GM12878 (cell line): ENCODE data around the gene PSMD13. TPM values are rescaled to one million over a fixed set of nuclear protein-coding genes. Genes with fewer than 3 reads are reported as not detected.

Experiments used
- ATAC-seq: fragments of 200-7000 bp; cut with Tn5 transposase; 3 replicates; pipeline ENCODE4 v1.9.1; 2020; ENCODE audit warnings: mild to moderate bottlenecking, moderate library complexity
- BruUV-seq: library from RNA; stranded (reverse); fragments of 400-500 nt; replicated peaks from 2 replicates; lab custom pipeline; 2021; lab: Mats Ljungman, UMichigan
- CTCF ChIA-PET: fragments of 300-600 bp; sonication (Branson Sonifier 250); formaldehyde crosslinking; extraction: SDS; loops from one replicate; lab custom pipeline; 2021; ENCODE audit warnings: inconsistent platforms; lab: Yijun Ruan, JAX
- POLR2A ChIA-PET: fragments of 350-600 bp; formaldehyde crosslinking; extraction: SDS; loops from one replicate; lab custom pipeline; 2021; ENCODE audit warnings: inconsistent platforms; lab: Charles Lee
- RAD21 ChIA-PET: fragments of 300-600 bp; sonication (Branson Sonifier 250); formaldehyde crosslinking; loops from one replicate; lab custom pipeline; 2023; ENCODE audit warnings: antibody characterized with exemption; ENCODE audit not compliant: unreplicated experiment; lab: Charles Lee
- SMC1A ChIA-PET: fragments of 300-600 bp; sonication (Branson Sonifier 250); formaldehyde crosslinking; loops from one replicate; lab custom pipeline; 2023; ENCODE audit not compliant: unreplicated experiment, uncharacterized antibody; lab: Charles Lee
- DNase-seq: peaks from one replicate; pipeline ENCODE4 v3.0.0-alpha.2; 2011; ENCODE audit warnings: low read depth, low spot score
- FAIRE-seq: peaks from 3 replicates; lab custom pipeline; 2011; peaks lifted over from hg19 to GRCh38; lab: Jason Lieb, UNC
- H2AFZ ChIP-seq: 2 replicates; pipeline ENCODE4 v1.6.0; 2011; ENCODE audit warnings: low read depth, low read length, control low read depth; ENCODE audit not compliant: control insufficient read depth
- H3K27ac ChIP-seq: 2 replicates; pipeline ENCODE4 v1.5.1; 2011; ENCODE audit warnings: control low read depth; ENCODE audit not compliant: control insufficient read depth, insufficient read depth
- H3K27me3 ChIP-seq, 2 experiments: replicated peaks in 1 of 2; 2 replicates each; pipeline versions ENCODE4 v1.6.0 to v1.6.1; 2011; ENCODE audit warnings: low read length in 1 of 2; ENCODE audit not compliant: control insufficient read depth in 2 of 2, insufficient read depth in 2 of 2
- H3K36me3 ChIP-seq, 2 experiments: 2 replicates each; pipeline ENCODE4 v1.5.1; 2011; ENCODE audit warnings: low read length in 1 of 2; ENCODE audit not compliant: control insufficient read depth in 2 of 2, insufficient read depth in 2 of 2
- H3K4me1 ChIP-seq: 2 replicates; pipeline ENCODE4 v1.6.1; 2011; ENCODE audit warnings: mild to moderate bottlenecking, low read length, moderate library complexity, mixed read lengths; ENCODE audit not compliant: control insufficient read depth, insufficient read depth
- H3K4me2 ChIP-seq: 2 replicates; pipeline ENCODE4 v1.6.0; 2011; ENCODE audit warnings: control low read depth; ENCODE audit not compliant: control insufficient read depth, insufficient read depth
- H3K4me3 ChIP-seq: fragments of 200-600 bp; sonication (generic); 2 replicates; pipeline ENCODE4 v1.5.1; 2016
- H3K79me2 ChIP-seq: 2 replicates; pipeline ENCODE4 v1.6.0; 2011; ENCODE audit warnings: low read length; ENCODE audit not compliant: control insufficient read depth, insufficient read depth
- H3K9ac ChIP-seq: 2 replicates; pipeline ENCODE4 v1.8.0; 2011; ENCODE audit warnings: low read length, control low read depth, mixed read lengths; ENCODE audit not compliant: control insufficient read depth, insufficient read depth
- H3K9me3 ChIP-seq: replicated peaks from 3 replicates; pipeline ENCODE4 v1.5.1; 2011; ENCODE audit warnings: mild to moderate bottlenecking, low read length; ENCODE audit not compliant: control insufficient read depth, insufficient read depth
- H4K20me1 ChIP-seq: 2 replicates; pipeline ENCODE4 v1.6.0; 2011; ENCODE audit not compliant: control insufficient read depth, insufficient read depth
- ATF7 ChIP-seq: fragments of 450-650 bp; IDR thresholded peaks from 2 replicates; pipeline ENCODE4 v1.6.1; 2016; ENCODE audit warnings: low read depth, mild to moderate bottlenecking
- CREB1 ChIP-seq: IDR thresholded peaks from 2 replicates; pipeline ENCODE4 v1.6.1; 2012; ENCODE audit warnings: low read depth, mild to moderate bottlenecking, inconsistent platforms
- USF2 ChIP-seq: IDR thresholded peaks from 2 replicates; pipeline ENCODE4 v1.6.1; 2011; ENCODE audit warnings: low read depth, low read length, improper control_type of control experiment, borderline replicate concordance
- ZNF207 ChIP-seq: fragments of 450-650 bp; IDR thresholded peaks from 2 replicates; pipeline ENCODE4 v1.6.1; 2014; ENCODE audit warnings: antibody characterized with exemption, mild to moderate bottlenecking, borderline replicate concordance
- WGBS: methylation state at CpG from one replicate; pipeline ENCODE4 v1.1.6; 2016; ENCODE audit warnings: low lambda C conversion rate; ENCODE audit not compliant: insufficient replicate concordance, insufficient coverage; ENCODE audit errors: missing lambda C conversion rate; 5-methylcytosine and 5-hydroxymethylcytosine counted together
- in situ Hi-C: fragments of 300-500 bp; cut with MboI; formaldehyde crosslinking; loops from 9 replicates; pipeline ENCODE4 v1.14.3; 2018; ENCODE audit warnings: mixed read lengths
- intact Hi-C: fragments of 100-400 bp; cut with micrococcal nuclease; formaldehyde crosslinking; loops from one replicate; pipeline ENCODE4 v1.14.2; 2022; ENCODE audit not compliant: unreplicated experiment
- polyA plus RNA-seq, 11 experiments: library from polyadenylated mRNA; depleted of rRNA in 4 of 11; unstranded in 6 of 11; stranded (reverse) in 5 of 11; fragments of >200 nt; fragmentation: Nextera tagmentation in 4 of 11; fragmentation: Illumina TruSeq in 1 of 11; extraction: Ambion mirVana in 4 of 11; extraction: Trizol in 1 of 11; gene quantifications; 1 replicate in 1 of 11; 2 replicates in 10 of 11; pipeline versions ENCODE4 v1.2.1 to v1.2.3, GENCODE V29; 2011 to 2016; ENCODE audit warnings: inconsistent platforms in 2 of 11, missing spikeins in 2 of 11, low read depth in 1 of 11
- total RNA-seq, 4 experiments: library from RNA; depleted of rRNA in 3 of 4; stranded (reverse); fragments of >200 nt in 3 of 4; fragmentation: Illumina TruSeq in 1 of 4; extraction: Trizol in 1 of 4; gene quantifications; 2 replicates each; pipeline versions ENCODE4 v1.2.1 to v1.2.3, GENCODE V29; 2013 to 2021

The PSMD13 gene
- total and polyA plus RNA-seq, 10 of the 15 experiments (the other 5 are each of a cell fraction or from before 2014, with no cell fraction given) = 141 to 303 (median 177) TPM

GRCh38 chr11:279040-279965 lies 42.5 kb downstream of the PSMD13 start:
- SMC1A ChIA-PET = no interaction called here
- BruUV-seq = no TSS peak
- 43% methylated on average over 69 of the region's 97 CpGs for WGBS

More at GRCh38 chr11:279040-279965, 42.5 kb downstream of the PSMD13 start:
- Histone ChIP-seq H3K9me3 (no peaks in the 10 kb centered on the region; the same call in 2 of the 3 replicates), H3K4me1 (no peaks in the 10 kb centered on the region; the same call in 1 of the 2 replicates), H3K27ac (no peak overlapping the region), H3K36me3 (no peaks in the 10 kb centered on the region), H3K27me3 (peaks cover 15 to 20% of the 10 kb centered on the region in 2 experiments), H3K4me3 (no peak overlapping the region), H2AFZ (no peak overlapping the region), H3K79me2 (no peaks in the 10 kb centered on the region), H3K4me2 (no peak overlapping the region), H4K20me1 (no peaks in the 10 kb centered on the region), H3K9ac (no peak overlapping the region)
- in situ Hi-C loops (no loop called here), intact Hi-C loops (no loop called here)
- no peak for DNase-seq
- ATAC-seq = no peak
- TF ChIP-seq ATF7 (no peak), CREB1 (no peak), ZNF207 (no peak), USF2 (no peak)
- no peak for FAIRE-seq
- POLR2A ChIA-PET = interaction anchor here (0.6 kb wide), 1 partner anchor 61 kb away, joined by 3 read pairs; no protein-coding TSS in a partner anchor
- CTCF ChIA-PET = interaction anchor here (0.9 kb wide), 1 partner anchor 28 kb away, joined by 4 read pairs; no protein-coding TSS in a partner anchor
- RAD21 ChIA-PET = no interaction called here
